Motor neuron (in vitro differentiated cells): ENCODE data around the gene ATG16L2. TPM values are rescaled to one million over a fixed set of nuclear protein-coding genes. Genes with fewer than 3 reads are reported as not detected.
A peak's percentile ranks its signal among the peaks of the same experiment; 100 is the strongest.

ENCODE experiments used
- ATAC-seq, 8 experiments: fragments of 200-7000 bp; cut with Tn5 transposase; replicated peaks in 6 of 8; 2 replicates each; pipeline ENCODE4 v1.8.0; 2021; ENCODE audit warnings: mild to moderate bottlenecking in 8 of 8, moderate library complexity in 8 of 8
- H3K27ac ChIP-seq, 2 donors: fragments of 250-450 bp; sonication (Bioruptor Pico); 2 replicates each; pipeline ENCODE4 v1.9.0; 2021; ENCODE audit warnings: antibody characterized with exemption in 2 of 2, mild to moderate bottlenecking in 2 of 2, moderate library complexity in 1 of 2
- H3K4me1 ChIP-seq, 2 donors: fragments of 250-450 bp; sonication (Bioruptor Pico); replicated peaks in 1 of 2; 2 replicates each; pipeline ENCODE4 v1.6.1; 2021; ENCODE audit warnings: antibody characterized with exemption in 2 of 2, mild to moderate bottlenecking in 2 of 2, moderate library complexity in 1 of 2
- H3K4me3 ChIP-seq, 5 donors: fragments of 250-450 bp; sonication (Bioruptor Pico); 2 replicates each; pipeline ENCODE4 v1.9.0; 2021; ENCODE audit warnings: antibody characterized with exemption in 5 of 5, mild to moderate bottlenecking in 5 of 5, moderate library complexity in 4 of 5
- WGBS, 10 experiments: fragments of 450-650 bp; shearing (Covaris generic); methylation state at CpG; one replicate each; pipeline ENCODE4 v1.0.0; 2022; 5-methylcytosine and 5-hydroxymethylcytosine counted together
- in situ Hi-C, 9 experiments: fragments of 400-800 bp; cut with MboI; loops; one replicate each; pipeline ENCODE4 v1.15.0; 2021; ENCODE audit warnings: low sequenced_read_pairs in 9 of 9, low pct_unique_long_range_greater_than_20kb in 2 of 9; ENCODE audit not compliant: unreplicated experiment in 9 of 9
- total RNA-seq, 8 experiments: library from RNA; unstranded; fragments of 300-600 nt; gene quantifications; 2 replicates each; pipeline versions ENCODE4 v1.2.3 to v1.2.4, GENCODE V29; 2022

Gene ATG16L2
- total RNA-seq, 8 experiments from 2014 or later: 3.4 to 17.4 (median 5.0) TPM

- 0 to 4% (median 0%) methylated on average over 1 to 24 of the region's 47 CpGs; no CpG with 5 or more reads in 4 of the 10 experiments for WGBS, 10 experiments
- Histone ChIP-seq H3K4me1 (peaks cover 16 to 19% of the 10 kb centered on the region in 2 donors), H3K4me3 (peak overlapping the region; percentile 52 to 80 (median 62)), H3K27ac (peak overlapping the region; percentile 90 to 98)
- ATAC-seq: peak; percentile 66 to 84 (median 77)
- in situ Hi-C loops: no loop called here
These were observed 398 bp upstream of the ATG16L2 start for GRCh38 chr11:72813740-72814285.

GRCh38 chr11:72815110-72815618, 953 bp downstream of the ATG16L2 start:
- Histone ChIP-seq H3K27ac (peak overlapping the region in 1 of 2 donors; percentile 90), H3K4me3 (peak overlapping the region; percentile 52 to 80 (median 62)), H3K4me1 (peaks cover 16 to 19% of the 10 kb centered on the region in 2 donors)
- WGBS, 10 experiments: 0 to 41% (median 8%) methylated on average over 1 to 3 of the region's 13 CpGs; no CpG with 5 or more reads in 5 of the 10 experiments
- in situ Hi-C loops: no loop called here
- ATAC-seq: no peak

DNA sequence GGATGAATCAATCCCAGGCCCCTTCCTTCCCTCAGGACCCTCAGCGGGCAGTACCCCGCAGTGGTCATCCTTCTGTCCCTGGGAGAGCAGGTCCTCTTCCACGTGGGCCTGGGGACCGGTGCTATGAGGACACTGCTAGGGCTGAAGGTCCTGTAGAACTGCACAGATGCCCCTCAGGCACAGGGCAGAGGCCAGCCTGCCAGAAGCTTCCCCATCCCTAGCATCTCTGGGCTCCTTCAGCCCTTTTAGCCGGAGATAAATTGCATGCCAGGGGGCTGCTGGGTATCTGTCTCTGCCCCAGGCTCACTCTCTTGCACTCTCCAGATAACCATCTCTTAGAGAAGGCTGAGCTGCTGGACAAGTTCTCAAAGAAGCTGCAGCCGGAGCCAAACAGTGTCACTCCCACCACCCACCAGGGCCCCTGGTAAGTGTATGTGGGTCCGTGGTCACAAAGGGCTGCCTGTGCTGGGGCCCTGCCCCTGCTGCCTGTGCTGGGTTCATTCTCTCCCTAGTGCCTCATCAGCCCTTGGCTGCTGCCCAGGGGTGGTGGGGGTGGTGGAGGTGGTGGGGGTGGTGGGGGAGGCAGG, 2.3 kb downstream of the ATG16L2 start:
- no peak overlapping the region for H3K4me3 ChIP-seq
- in situ Hi-C loops: no loop called here
- 80 to 100% (median 85%) methylated on average over 1 to 6 of the region's 7 CpGs; no CpG with 5 or more reads in 5 of the 10 experiments for WGBS, 10 experiments
- no peak overlapping the region for H3K27ac ChIP-seq
- peaks cover 20 to 22% of the 10 kb centered on the region in 2 donors for H3K4me1 ChIP-seq
- no peak for ATAC-seq

DNA sequence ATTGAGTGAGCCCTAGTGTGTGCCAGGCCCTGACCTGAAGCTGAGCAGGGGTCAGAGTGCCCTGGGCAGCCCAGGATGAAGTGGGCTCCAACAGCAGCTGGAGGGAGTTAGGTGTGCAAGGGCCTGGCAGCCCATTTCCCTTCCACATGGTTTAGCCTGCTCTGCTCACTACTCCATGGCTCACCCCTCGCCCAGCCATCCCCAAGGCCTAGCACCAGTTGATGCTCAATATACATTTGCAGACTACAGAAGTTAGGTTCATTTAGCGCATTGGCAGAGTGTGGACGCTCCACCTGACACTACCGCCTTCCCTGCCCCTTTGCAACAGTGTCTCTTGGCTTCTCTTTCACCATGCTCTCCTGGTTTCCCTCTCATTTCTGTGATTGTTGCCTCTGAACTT, 3.8 kb downstream of the ATG16L2 start:
- peaks cover 16 to 24% of the 10 kb centered on the region in 2 donors for H3K4me1 ChIP-seq
- H3K4me3 ChIP-seq: no peak overlapping the region
- in situ Hi-C loops: no loop called here
- WGBS, 10 experiments: 80 to 100% (median 100%) methylated on average over 1 to 2 of the region's 4 CpGs; no CpG with 5 or more reads in 5 of the 10 experiments
- H3K27ac ChIP-seq: no peak overlapping the region
- no peak for ATAC-seq

DNA sequence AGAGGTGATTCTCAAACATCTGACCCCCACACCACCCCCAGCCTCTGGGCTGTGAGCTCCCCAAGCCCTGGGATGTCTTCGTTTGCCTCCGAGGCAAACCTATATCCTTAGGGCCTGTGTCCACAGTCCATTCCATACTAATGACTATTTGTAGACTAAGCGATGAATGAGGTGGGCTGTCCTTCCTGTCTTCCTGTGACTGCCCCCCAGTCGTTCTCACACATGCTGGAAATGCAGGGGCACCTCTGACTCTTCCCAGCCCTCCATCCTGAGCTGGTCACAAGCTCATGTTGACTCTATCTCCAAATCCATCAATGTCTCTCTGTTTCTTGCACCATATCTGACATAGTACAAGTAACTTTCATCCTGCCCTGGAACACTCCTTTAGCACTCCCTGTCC, 4.8 kb downstream of the ATG16L2 start:
- Histone ChIP-seq H3K4me3 (no peak overlapping the region), H3K27ac (no peak overlapping the region), H3K4me1 (peaks cover 10 to 17% of the 10 kb centered on the region in 2 donors)
- 78 to 100% (median 86%) methylated on average over 1 to 3 of the region's 4 CpGs; no CpG with 5 or more reads in 6 of the 10 experiments for WGBS, 10 experiments
- no peak for ATAC-seq
- in situ Hi-C loops: no loop called here

- H3K4me1 ChIP-seq: peaks cover 7 to 12% of the 10 kb centered on the region in 2 donors
- in situ Hi-C loops: no loop called here
- ATAC-seq: no peak
- H3K27ac ChIP-seq: no peak overlapping the region
- 86 to 100% (median 100%) methylated on average over 2 to 7 of the region's 15 CpGs; no CpG with 5 or more reads in 3 of the 10 experiments for WGBS, 10 experiments
- H3K4me3 ChIP-seq: no peak overlapping the region
These were observed 6.4 kb downstream of the ATG16L2 start for GRCh38 chr11:72820439-72821139.

- peaks cover 7 to 12% of the 10 kb centered on the region in 2 donors for H3K4me1 ChIP-seq
- in situ Hi-C loops: no loop called here
- H3K27ac ChIP-seq: peak overlapping the region; percentile 54 to 57
- peak overlapping the region; percentile 31 to 46 (median 36) for H3K4me3 ChIP-seq
- 20 to 93% (median 42%) methylated on average over 1 to 8 of the region's 50 CpGs; no CpG with 5 or more reads in 6 of the 10 experiments for WGBS, 10 experiments
- peak in 1 of 8 experiments; percentile 2 for ATAC-seq
These were observed 7.2 kb downstream of the ATG16L2 start for GRCh38 chr11:72821221-72821919.

- 7 to 34% (median 30%) methylated on average over 4 to 8 of the region's 82 CpGs; no CpG with 5 or more reads in 7 of the 10 experiments for WGBS, 10 experiments
- Histone ChIP-seq H3K4me1 (peaks cover 7 to 12% of the 10 kb centered on the region in 2 donors), H3K4me3 (peak overlapping the region; percentile 31 to 46 (median 36)), H3K27ac (peak overlapping the region; percentile 54 to 57)
- in situ Hi-C loops: no loop called here
- ATAC-seq: peak; percentile 87 to 92 (median 90)
These were observed 7.9 kb downstream of the ATG16L2 start for GRCh38 chr11:72821920-72822799.

DNA sequence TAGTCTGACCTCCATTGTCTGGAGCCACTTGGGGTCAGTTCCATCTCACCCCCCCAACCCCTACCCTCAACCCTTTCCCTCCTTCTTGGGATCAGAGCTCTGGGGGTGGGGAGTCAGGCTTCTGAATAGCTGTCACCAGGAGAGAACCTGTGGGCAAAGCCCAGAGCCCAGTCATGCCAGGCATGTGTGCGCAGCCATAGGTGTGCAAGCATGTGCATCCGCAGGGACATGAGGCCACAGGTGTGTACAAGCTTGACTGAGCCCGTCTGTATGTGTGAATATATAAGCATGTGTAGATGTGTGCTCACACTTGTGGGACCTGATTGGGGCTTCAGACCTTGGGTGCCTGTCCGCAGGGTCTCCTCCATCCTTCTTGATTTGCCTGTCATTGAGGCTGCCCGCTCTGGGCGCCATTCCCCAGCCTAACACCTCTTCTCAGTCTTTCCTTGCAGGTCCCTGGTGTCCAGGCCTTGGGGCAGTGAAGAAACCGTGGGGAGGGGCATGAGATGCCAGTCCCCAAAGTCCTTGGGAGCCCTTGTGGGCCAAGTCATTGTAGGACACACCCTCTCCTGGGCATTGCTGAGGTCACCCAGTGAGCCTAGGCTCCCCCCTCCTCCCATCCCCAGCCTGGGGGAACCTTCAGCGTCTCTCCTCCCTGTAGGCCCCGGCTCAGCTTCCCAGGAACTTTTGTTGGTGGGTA, 9.0 kb downstream of the ATG16L2 start:
- ATAC-seq: no peak
- no peak overlapping the region for H3K4me3 ChIP-seq
- WGBS, 10 experiments: 67 to 100% (median 85%) methylated on average over 1 to 2 of the region's 9 CpGs; no CpG with 5 or more reads in 6 of the 10 experiments
- in situ Hi-C loops: no loop called here
- H3K4me1 ChIP-seq: peaks cover 7 to 12% of the 10 kb centered on the region in 2 donors
- no peak overlapping the region for H3K27ac ChIP-seq

DNA sequence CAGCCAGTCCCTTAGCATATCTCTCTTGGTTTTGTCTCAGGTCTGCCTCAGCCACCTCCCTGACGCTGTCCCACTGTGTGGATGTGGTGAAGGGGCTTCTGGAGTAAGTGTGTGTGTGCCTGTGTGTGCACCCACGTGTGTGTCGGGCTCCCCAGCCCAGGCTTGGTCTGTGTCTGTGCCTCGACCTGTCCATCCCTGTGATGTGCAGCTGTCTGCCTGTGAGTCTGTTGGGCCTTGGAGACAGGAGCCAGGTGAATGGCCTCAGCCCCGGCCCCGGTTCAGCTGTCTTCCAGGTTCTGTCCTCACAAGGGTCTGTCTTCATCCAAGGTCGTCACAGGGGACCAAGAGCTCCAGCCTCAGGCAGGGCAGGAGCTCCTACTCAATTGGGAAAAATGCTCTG, 9.8 kb downstream of the ATG16L2 start:
- in situ Hi-C loops: no loop called here
- 62 to 100% (median 73%) methylated on average over 1 to 2 of the region's 7 CpGs; no CpG with 5 or more reads in 6 of the 10 experiments for WGBS, 10 experiments
- Histone ChIP-seq H3K4me1 (peaks cover 7 to 12% of the 10 kb centered on the region in 2 donors), H3K27ac (no peak overlapping the region), H3K4me3 (no peak overlapping the region)
- no peak for ATAC-seq

DNA sequence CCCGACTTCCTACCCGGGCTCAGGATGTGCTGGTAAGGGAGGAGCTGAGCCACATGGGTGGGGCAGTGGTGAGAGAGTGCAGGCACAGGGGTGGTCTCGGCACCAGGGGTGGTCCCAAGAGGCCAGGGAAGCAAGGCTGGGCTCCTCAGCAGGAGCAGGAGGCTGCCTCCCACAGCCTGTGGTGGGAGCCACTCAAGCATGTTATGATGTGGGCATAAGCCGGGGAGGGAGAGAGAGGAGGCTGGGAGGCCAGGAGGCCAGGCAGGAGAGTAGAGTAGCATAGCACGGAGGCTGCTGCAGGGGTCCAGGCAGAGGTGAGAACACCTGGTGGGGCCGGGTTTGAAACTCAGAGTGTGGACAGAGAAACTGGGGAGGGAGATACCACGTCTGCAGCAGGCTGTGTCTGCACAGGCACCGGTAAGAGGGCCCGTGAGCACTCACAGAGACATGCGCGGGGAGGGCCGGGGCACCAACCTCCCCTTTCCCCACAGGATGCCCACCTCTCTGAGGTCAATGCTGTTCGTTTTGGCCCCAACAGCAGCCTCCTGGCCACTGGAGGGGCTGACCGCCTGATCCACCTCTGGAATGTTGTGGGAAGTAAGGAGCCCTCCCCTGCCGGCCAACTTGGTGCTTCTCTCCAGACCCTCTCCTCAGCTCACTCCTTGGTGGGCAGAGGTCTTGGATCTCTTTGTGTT, 10.7 kb downstream of the ATG16L2 start:
- in situ Hi-C loops: loop anchor here in 3 of 9 experiments (25.0 kb wide), 2 partner anchors 362 to 412 kb away; no protein-coding TSS in a partner anchor
- Histone ChIP-seq H3K27ac (no peak overlapping the region), H3K4me3 (no peak overlapping the region), H3K4me1 (peaks cover 7 to 12% of the 10 kb centered on the region in 2 donors)
- no peak for ATAC-seq
- WGBS, 10 experiments: 60 to 100% (median 81%) methylated on average over 1 to 6 of the region's 15 CpGs; no CpG with 5 or more reads in 4 of the 10 experiments
